Parathyroid adenoma (tissue), 2 donors: Measurements from ENCODE around the gene NALCN.

Experiments used
- H2AFZ ChIP-seq: fragments of 300-600 bp; sonication (generic); one replicate; pipeline ENCODE4 v1.7.0; 2017; ENCODE audit warnings: antibody characterized with exemption, mild to moderate bottlenecking
- H3K27ac ChIP-seq: fragments of 300-600 bp; sonication (generic); one replicate; pipeline ENCODE4 v1.7.0; 2017
- H3K27me3 ChIP-seq: fragments of 300-600 bp; sonication (generic); one replicate; pipeline ENCODE4 v1.7.0; 2017; ENCODE audit warnings: low read length; ENCODE audit not compliant: control insufficient read depth, insufficient read depth
- H3K36me3 ChIP-seq: fragments of 300-600 bp; sonication (generic); one replicate; pipeline ENCODE4 v1.7.0; 2017; ENCODE audit warnings: low read length; ENCODE audit not compliant: control insufficient read depth, insufficient read depth
- H3K4me1 ChIP-seq: fragments of 300-600 bp; sonication (generic); one replicate; pipeline ENCODE4 v1.7.0; 2017; ENCODE audit warnings: control low read depth
- H3K4me2 ChIP-seq: fragments of 300-600 bp; sonication (generic); one replicate; pipeline ENCODE4 v1.7.0; 2017; ENCODE audit warnings: low read length
- H3K4me3 ChIP-seq: fragments of 300-600 bp; sonication (generic); one replicate; pipeline ENCODE4 v1.7.0; 2017; ENCODE audit warnings: low read depth, low read length
- H3K79me2 ChIP-seq: fragments of 300-600 bp; sonication (generic); one replicate; pipeline ENCODE4 v1.7.0; 2017; ENCODE audit warnings: control low read depth
- H3K9ac ChIP-seq: fragments of 300-600 bp; sonication (generic); one replicate; pipeline ENCODE4 v1.7.0; 2017; ENCODE audit warnings: mild to moderate bottlenecking
- H3K9me3 ChIP-seq: fragments of 300-600 bp; sonication (generic); one replicate; pipeline ENCODE4 v1.7.0; 2017; ENCODE audit warnings: low read length; ENCODE audit not compliant: control insufficient read depth
- TF ChIP-seq, protein P1 (sequence below): fragments of 300-600 bp; sonication (generic); IDR thresholded peaks from one replicate; pipeline ENCODE4 v1.7.0; 2017; ENCODE audit warnings: antibody characterized with exemption, mild to moderate bottlenecking
- donor health status: primary hyperparathyroidism.

The NALCN gene

GRCh38 chr13:101181076-101181685 is 235.1 kb downstream of the NALCN start:
- TF ChIP-seq, protein P1, sequence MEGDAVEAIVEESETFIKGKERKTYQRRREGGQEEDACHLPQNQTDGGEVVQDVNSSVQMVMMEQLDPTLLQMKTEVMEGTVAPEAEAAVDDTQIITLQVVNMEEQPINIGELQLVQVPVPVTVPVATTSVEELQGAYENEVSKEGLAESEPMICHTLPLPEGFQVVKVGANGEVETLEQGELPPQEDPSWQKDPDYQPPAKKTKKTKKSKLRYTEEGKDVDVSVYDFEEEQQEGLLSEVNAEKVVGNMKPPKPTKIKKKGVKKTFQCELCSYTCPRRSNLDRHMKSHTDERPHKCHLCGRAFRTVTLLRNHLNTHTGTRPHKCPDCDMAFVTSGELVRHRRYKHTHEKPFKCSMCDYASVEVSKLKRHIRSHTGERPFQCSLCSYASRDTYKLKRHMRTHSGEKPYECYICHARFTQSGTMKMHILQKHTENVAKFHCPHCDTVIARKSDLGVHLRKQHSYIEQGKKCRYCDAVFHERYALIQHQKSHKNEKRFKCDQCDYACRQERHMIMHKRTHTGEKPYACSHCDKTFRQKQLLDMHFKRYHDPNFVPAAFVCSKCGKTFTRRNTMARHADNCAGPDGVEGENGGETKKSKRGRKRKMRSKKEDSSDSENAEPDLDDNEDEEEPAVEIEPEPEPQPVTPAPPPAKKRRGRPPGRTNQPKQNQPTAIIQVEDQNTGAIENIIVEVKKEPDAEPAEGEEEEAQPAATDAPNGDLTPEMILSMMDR = no peak
- no peak overlapping the region for H3K4me3 ChIP-seq
- no peak overlapping the region for H2AFZ ChIP-seq
- no peaks in the 10 kb centered on the region for H3K9me3 ChIP-seq
- H3K79me2 ChIP-seq = no peaks in the 10 kb centered on the region
- no peaks in the 10 kb centered on the region for H3K27me3 ChIP-seq
- H3K27ac ChIP-seq = no peak overlapping the region
- H3K4me1 ChIP-seq = no peaks in the 10 kb centered on the region
- no peak overlapping the region for H3K9ac ChIP-seq
- no peaks in the 10 kb centered on the region for H3K36me3 ChIP-seq
- H3K4me2 ChIP-seq = no peak overlapping the region

- Histone ChIP-seq H3K4me2 (no peak overlapping the region), H3K9me3 (no peaks in the 10 kb centered on the region), H3K27ac (no peak overlapping the region), H3K4me3 (no peak overlapping the region), H3K36me3 (no peaks in the 10 kb centered on the region), H2AFZ (no peak overlapping the region), H3K79me2 (no peaks in the 10 kb centered on the region), H3K27me3 (no peaks in the 10 kb centered on the region), H3K9ac (no peak overlapping the region), H3K4me1 (no peaks in the 10 kb centered on the region)
- TF ChIP-seq, protein P1 = no peak
Observed at GRCh38 chr13:101179021-101179420, 237.3 kb downstream of the NALCN start.

DNA sequence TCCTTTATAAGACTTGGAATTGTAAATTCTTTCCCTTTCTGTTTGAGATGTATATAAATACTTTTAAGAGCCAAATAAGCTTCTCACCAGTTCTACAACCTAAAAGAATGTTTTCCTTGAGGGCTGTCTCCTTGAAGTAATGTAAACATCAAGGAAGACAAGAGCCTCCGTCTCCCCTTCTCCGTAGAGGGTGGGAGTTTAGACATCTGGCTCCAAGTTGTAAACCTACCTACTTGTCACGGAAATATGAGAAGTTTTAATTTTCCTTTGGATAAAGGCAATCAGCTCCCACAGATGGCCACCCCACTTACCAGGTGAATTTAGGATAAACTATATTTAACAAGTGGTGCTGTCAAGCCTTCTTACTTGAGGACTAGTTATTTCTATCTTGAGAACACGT is 237.9 kb downstream of the NALCN start:
- Histone ChIP-seq H3K9ac (no peak overlapping the region), H3K27me3 (no peaks in the 10 kb centered on the region), H3K4me1 (no peaks in the 10 kb centered on the region), H3K27ac (no peak overlapping the region), H3K79me2 (no peaks in the 10 kb centered on the region), H3K4me2 (no peak overlapping the region), H3K4me3 (no peak overlapping the region), H3K36me3 (no peaks in the 10 kb centered on the region), H3K9me3 (no peaks in the 10 kb centered on the region), H2AFZ (no peak overlapping the region)
- TF ChIP-seq, protein P1 = no peak

- Histone ChIP-seq H3K27me3 (no peaks in the 10 kb centered on the region), H3K9ac (no peak overlapping the region), H3K79me2 (no peaks in the 10 kb centered on the region), H2AFZ (no peak overlapping the region), H3K27ac (no peak overlapping the region), H3K36me3 (no peaks in the 10 kb centered on the region), H3K9me3 (no peaks in the 10 kb centered on the region), H3K4me3 (no peak overlapping the region), H3K4me2 (no peak overlapping the region), H3K4me1 (no peaks in the 10 kb centered on the region)
- TF ChIP-seq, protein P1 = no peak
Observed at GRCh38 chr13:101170306-101170705, 246.0 kb downstream of the NALCN start.

DNA sequence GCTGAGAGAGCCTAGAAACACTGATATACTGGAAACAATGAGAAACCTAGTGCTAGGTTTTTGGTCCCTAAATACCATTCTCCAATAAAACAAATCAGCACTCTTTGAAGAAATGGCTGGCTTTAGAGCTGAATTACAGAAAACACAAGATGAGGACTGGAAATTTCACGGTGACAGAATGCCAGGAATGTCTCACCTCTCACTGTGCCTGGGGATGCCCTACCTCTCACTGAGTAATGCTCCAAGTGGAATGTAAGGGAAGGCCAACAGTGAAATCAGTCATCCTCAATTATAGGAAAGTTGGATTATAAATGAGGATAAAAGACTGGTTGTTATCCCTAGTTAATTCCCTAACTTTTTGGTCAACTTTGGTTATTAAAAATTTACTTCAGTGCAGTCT is 259.0 kb downstream of the NALCN start:
- TF ChIP-seq, protein P1 = no peak
- Histone ChIP-seq H3K4me1 (no peaks in the 10 kb centered on the region), H3K36me3 (no peaks in the 10 kb centered on the region), H3K27ac (no peak overlapping the region), H3K4me2 (no peak overlapping the region), H3K79me2 (no peaks in the 10 kb centered on the region), H3K4me3 (no peak overlapping the region), H3K27me3 (no peaks in the 10 kb centered on the region), H3K9ac (no peak overlapping the region), H2AFZ (no peak overlapping the region), H3K9me3 (no peaks in the 10 kb centered on the region)
